ENCODE measurements around the gene SERGEF.
A peak's percentile ranks its signal among the peaks of the same experiment; 100 is the strongest.

The SERGEF gene

GRCh38 chr11:17853280-17853679 lies 159.6 kb downstream of the SERGEF start:
- no peaks in the 10 kb centered on the region for H3K27me3 ChIP-seq
- H3K27ac ChIP-seq, result no peak overlapping the region
- TF ChIP-seq Cebpa-rat (IDR thresholded peaks at IDR 0.05), result no peak
- no peak overlapping the region for H3K9ac ChIP-seq
- H4K20me1 ChIP-seq, result no peaks in the 10 kb centered on the region
- H3K4me2 ChIP-seq, result no peak overlapping the region
- H3K4me3 ChIP-seq, result no peak overlapping the region
- peaks cover 14% of the 10 kb centered on the region for H3K36me3 ChIP-seq
- H3K4me1 ChIP-seq, result peaks cover 15% of the 10 kb centered on the region
- no peaks in the 10 kb centered on the region for H3K9me3 ChIP-seq

- no peak overlapping the region for H3K9ac ChIP-seq
- H3K36me3 ChIP-seq, result peaks cover 12% of the 10 kb centered on the region; the same call in 1 of the 2 replicates
- H3K27me3 ChIP-seq, result no peaks in the 10 kb centered on the region
- H3K4me3 ChIP-seq, result no peak overlapping the region
- TF ChIP-seq Cebpa-rat (IDR thresholded peaks at IDR 0.05), result no peak
- no peaks in the 10 kb centered on the region for H4K20me1 ChIP-seq
- H3K9me3 ChIP-seq, result no peaks in the 10 kb centered on the region
- no peak overlapping the region for H3K27ac ChIP-seq
- H3K4me2 ChIP-seq, result no peak overlapping the region
- peaks cover 19% of the 10 kb centered on the region for H3K4me1 ChIP-seq
Observed at GRCh38 chr11:17852246-17852645, 160.6 kb downstream of the SERGEF start.

GRCh38 chr11:17851697-17852096 lies 161.2 kb downstream of the SERGEF start:
- TF ChIP-seq Cebpa-rat (IDR thresholded peaks at IDR 0.05), result no peak
- H3K9me3 ChIP-seq, result no peaks in the 10 kb centered on the region
- H3K4me2 ChIP-seq, result no peak overlapping the region
- H3K36me3 ChIP-seq, result peaks cover 7% of the 10 kb centered on the region; the same call in 1 of the 2 replicates
- H3K27ac ChIP-seq, result no peak overlapping the region
- H3K4me3 ChIP-seq, result no peak overlapping the region
- peaks cover 22% of the 10 kb centered on the region for H3K4me1 ChIP-seq
- H4K20me1 ChIP-seq, result no peaks in the 10 kb centered on the region
- H3K27me3 ChIP-seq, result no peaks in the 10 kb centered on the region
- H3K9ac ChIP-seq, result no peak overlapping the region

DNA sequence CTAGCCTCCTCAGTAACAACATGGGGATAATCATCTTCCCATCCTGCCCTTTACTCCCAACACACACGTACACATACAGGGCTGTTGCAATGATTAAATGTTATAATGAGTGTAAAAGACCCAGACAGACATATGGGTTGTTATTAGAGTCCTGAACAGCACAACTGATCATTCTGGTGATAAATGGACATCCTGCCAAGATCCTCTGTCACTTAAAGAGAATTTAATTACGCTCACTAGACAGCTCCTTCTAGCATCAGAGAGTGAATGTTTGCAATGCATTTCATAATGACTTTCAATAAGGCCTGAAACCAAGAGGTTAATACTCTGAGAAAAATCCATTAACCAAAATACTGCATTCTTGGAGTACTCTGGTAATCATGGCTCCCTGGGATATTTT lies 162.5 kb downstream of the SERGEF start:
- peaks cover 10% of the 10 kb centered on the region for H3K4me1 ChIP-seq
- no peaks in the 10 kb centered on the region for H4K20me1 ChIP-seq
- no peak for TF ChIP-seq Cebpa-rat (IDR thresholded peaks at IDR 0.05)
- no peak overlapping the region for H3K4me2 ChIP-seq
- no peaks in the 10 kb centered on the region for H3K9me3 ChIP-seq
- H3K9ac ChIP-seq, result no peak overlapping the region
- no peak overlapping the region for H3K4me3 ChIP-seq
- peaks cover 7% of the 10 kb centered on the region; the same call in 1 of the 2 replicates for H3K36me3 ChIP-seq
- no peaks in the 10 kb centered on the region for H3K27me3 ChIP-seq
- no peak overlapping the region for H3K27ac ChIP-seq

DNA sequence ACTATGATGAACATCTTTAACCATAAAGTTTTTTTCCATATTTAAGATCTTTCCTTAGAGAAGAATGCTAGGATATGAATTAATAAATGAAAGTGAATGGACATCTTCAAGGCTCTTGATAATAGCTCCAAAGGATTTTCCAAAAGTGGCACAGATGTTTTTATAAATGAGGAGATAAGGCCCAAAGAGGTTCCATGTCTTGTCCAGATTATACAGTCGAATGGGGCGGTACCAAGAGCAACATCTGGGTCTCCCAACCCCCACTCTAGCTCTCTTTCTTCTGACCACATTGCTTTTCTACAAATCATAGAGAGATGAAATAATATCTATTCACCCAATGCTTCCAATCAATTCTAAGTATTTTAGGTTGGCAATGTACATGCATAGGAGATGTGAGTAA lies 164.1 kb downstream of the SERGEF start:
- Histone ChIP-seq H4K20me1 (no peaks in the 10 kb centered on the region), H3K9me3 (no peaks in the 10 kb centered on the region), H3K27ac (no peak overlapping the region), H3K27me3 (no peaks in the 10 kb centered on the region), H3K4me3 (no peak overlapping the region), H3K4me2 (no peak overlapping the region), H3K4me1 (peaks cover 10% of the 10 kb centered on the region), H3K36me3 (peaks cover 6% of the 10 kb centered on the region; the same call in 1 of the 2 replicates), H3K9ac (no peak overlapping the region)
- no peak for TF ChIP-seq Cebpa-rat (IDR thresholded peaks at IDR 0.05)

DNA sequence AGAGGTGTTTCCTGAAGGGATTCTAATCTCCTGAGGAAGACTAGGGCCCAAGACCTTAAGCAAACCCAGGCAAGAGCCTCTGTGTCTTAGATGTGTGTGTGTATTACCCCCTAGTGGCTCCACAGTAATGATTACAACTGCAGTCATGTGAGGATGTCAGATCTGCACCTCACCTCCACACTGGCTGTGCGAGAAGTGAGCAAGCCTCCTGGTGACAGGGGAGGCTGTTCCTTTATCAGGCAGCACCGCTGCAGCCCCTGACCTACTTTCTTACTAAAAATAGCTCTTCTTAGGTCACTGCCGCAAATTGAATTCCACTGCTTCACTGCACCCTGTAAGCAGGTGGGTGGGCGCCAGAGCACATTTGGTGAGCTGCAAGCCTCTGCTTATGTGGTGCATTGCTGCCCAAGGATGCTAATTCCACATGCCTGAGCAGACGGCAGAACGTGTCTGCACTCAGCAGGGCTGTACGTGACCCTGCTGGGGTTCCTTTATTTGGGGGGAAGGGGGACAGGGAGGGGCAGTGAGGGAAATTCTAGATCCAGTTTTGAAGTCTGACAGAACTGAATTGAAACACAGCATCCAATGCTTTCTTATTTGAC lies 165.9 kb downstream of the SERGEF start:
- H3K4me2 ChIP-seq, result peak overlapping the region; percentile 23; the same call in 1 of the 2 replicates
- H3K4me3 ChIP-seq, result no peak overlapping the region
- H4K20me1 ChIP-seq, result no peaks in the 10 kb centered on the region
- no peak overlapping the region for H3K27ac ChIP-seq
- H3K27me3 ChIP-seq, result no peaks in the 10 kb centered on the region
- H3K36me3 ChIP-seq, result no peaks in the 10 kb centered on the region
- no peaks in the 10 kb centered on the region for H3K9me3 ChIP-seq
- TF ChIP-seq Cebpa-rat (IDR thresholded peaks at IDR 0.05), result no peak
- no peak overlapping the region for H3K9ac ChIP-seq
- H3K4me1 ChIP-seq, result peaks cover 10% of the 10 kb centered on the region

GRCh38 chr11:17845431-17845881 lies 167.4 kb downstream of the SERGEF start:
- no peak overlapping the region for H3K4me2 ChIP-seq
- no peaks in the 10 kb centered on the region for H3K9me3 ChIP-seq
- no peak overlapping the region for H3K27ac ChIP-seq

GRCh38 chr11:17840101-17840548 lies 172.7 kb downstream of the SERGEF start:
- H4K20me1 ChIP-seq, result no peaks in the 10 kb centered on the region
- H3K9me3 ChIP-seq, result no peaks in the 10 kb centered on the region
- H3K27me3 ChIP-seq, result no peaks in the 10 kb centered on the region
- no peaks in the 10 kb centered on the region for H3K4me1 ChIP-seq
- no peak overlapping the region for H3K4me2 ChIP-seq
- no peak for TF ChIP-seq Cebpa-rat (IDR thresholded peaks at IDR 0.05)
- H3K4me3 ChIP-seq, result no peak overlapping the region
- no peaks in the 10 kb centered on the region for H3K36me3 ChIP-seq
- no peak overlapping the region for H3K9ac ChIP-seq
- H3K27ac ChIP-seq, result no peak overlapping the region

More at GRCh38 chr11:17845431-17845881, 167.4 kb downstream of the SERGEF start:
- no peak overlapping the region for H3K9ac ChIP-seq
- H3K27me3 ChIP-seq, result no peaks in the 10 kb centered on the region
- H3K36me3 ChIP-seq, result no peaks in the 10 kb centered on the region
- no peak overlapping the region for H3K4me3 ChIP-seq
- peaks cover 10% of the 10 kb centered on the region for H3K4me1 ChIP-seq
- TF ChIP-seq Cebpa-rat (IDR thresholded peaks at IDR 0.05), result no peak
- H4K20me1 ChIP-seq, result no peaks in the 10 kb centered on the region

DNA sequence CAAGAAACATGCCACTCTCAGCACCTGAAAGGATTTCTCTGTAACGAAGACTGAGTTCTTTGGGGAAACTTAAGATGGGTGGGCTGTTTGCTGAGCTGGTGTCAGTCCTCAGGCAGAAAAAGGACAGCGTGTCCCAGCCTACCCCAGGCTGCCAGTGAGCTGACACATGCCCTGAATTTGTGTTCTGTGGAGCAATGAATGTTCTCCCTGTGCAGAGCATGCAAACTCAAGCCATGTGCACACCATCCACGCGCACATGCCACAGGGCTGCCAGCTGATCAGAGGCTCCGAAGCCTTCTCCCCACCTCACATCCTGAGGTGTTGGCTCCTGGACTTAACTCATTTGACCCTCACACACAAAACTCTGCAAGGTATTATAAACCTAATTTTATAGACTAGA lies 173.4 kb downstream of the SERGEF start:
- Histone ChIP-seq H3K4me3 (no peak overlapping the region), H3K27ac (no peak overlapping the region), H3K9me3 (no peaks in the 10 kb centered on the region), H4K20me1 (no peaks in the 10 kb centered on the region), H3K9ac (no peak overlapping the region), H3K36me3 (no peaks in the 10 kb centered on the region), H3K27me3 (no peaks in the 10 kb centered on the region), H3K4me1 (no peaks in the 10 kb centered on the region), H3K4me2 (no peak overlapping the region)
- TF ChIP-seq Cebpa-rat (IDR thresholded peaks at IDR 0.05), result no peak

DNA sequence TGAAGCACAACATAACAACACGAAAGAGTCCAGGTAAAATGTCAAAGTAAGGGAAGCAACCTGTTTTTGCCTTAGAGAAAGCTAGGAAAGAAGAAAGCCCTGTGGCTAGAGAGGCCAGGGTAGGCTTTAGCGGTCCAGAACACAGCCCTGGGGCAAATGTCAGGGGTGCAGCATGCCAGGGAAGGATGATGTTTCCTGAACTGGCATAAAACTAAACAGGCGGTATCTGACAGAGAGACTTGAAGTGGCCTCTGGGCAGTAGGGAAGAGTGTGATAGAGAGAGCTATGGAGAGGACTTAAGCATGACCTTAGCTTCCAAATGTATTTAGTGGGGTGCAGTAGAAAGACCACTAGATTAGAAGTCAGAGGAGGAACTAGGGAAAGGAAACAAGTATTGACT lies 174.7 kb downstream of the SERGEF start:
- TF ChIP-seq Cebpa-rat (IDR thresholded peaks at IDR 0.05), result no peak
- H3K27me3 ChIP-seq, result no peaks in the 10 kb centered on the region
- no peak overlapping the region for H3K4me2 ChIP-seq
- H3K9ac ChIP-seq, result no peak overlapping the region
- H3K4me1 ChIP-seq, result no peaks in the 10 kb centered on the region
- no peak overlapping the region for H3K27ac ChIP-seq
- no peaks in the 10 kb centered on the region for H4K20me1 ChIP-seq
- H3K36me3 ChIP-seq, result no peaks in the 10 kb centered on the region
- H3K4me3 ChIP-seq, result no peak overlapping the region
- no peaks in the 10 kb centered on the region for H3K9me3 ChIP-seq

All from BLaER1 (cell line).